Right hindlimb (tissue), 1 donor: ENCODE measurements around the gene TRAF3.

Experiments used
- DNase-seq: peaks from one replicate; pipeline ENCODE4 v3.0.0-alpha.2; 2018

TRAF3 gene, protein sequence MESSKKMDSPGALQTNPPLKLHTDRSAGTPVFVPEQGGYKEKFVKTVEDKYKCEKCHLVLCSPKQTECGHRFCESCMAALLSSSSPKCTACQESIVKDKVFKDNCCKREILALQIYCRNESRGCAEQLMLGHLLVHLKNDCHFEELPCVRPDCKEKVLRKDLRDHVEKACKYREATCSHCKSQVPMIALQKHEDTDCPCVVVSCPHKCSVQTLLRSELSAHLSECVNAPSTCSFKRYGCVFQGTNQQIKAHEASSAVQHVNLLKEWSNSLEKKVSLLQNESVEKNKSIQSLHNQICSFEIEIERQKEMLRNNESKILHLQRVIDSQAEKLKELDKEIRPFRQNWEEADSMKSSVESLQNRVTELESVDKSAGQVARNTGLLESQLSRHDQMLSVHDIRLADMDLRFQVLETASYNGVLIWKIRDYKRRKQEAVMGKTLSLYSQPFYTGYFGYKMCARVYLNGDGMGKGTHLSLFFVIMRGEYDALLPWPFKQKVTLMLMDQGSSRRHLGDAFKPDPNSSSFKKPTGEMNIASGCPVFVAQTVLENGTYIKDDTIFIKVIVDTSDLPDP

DNA sequence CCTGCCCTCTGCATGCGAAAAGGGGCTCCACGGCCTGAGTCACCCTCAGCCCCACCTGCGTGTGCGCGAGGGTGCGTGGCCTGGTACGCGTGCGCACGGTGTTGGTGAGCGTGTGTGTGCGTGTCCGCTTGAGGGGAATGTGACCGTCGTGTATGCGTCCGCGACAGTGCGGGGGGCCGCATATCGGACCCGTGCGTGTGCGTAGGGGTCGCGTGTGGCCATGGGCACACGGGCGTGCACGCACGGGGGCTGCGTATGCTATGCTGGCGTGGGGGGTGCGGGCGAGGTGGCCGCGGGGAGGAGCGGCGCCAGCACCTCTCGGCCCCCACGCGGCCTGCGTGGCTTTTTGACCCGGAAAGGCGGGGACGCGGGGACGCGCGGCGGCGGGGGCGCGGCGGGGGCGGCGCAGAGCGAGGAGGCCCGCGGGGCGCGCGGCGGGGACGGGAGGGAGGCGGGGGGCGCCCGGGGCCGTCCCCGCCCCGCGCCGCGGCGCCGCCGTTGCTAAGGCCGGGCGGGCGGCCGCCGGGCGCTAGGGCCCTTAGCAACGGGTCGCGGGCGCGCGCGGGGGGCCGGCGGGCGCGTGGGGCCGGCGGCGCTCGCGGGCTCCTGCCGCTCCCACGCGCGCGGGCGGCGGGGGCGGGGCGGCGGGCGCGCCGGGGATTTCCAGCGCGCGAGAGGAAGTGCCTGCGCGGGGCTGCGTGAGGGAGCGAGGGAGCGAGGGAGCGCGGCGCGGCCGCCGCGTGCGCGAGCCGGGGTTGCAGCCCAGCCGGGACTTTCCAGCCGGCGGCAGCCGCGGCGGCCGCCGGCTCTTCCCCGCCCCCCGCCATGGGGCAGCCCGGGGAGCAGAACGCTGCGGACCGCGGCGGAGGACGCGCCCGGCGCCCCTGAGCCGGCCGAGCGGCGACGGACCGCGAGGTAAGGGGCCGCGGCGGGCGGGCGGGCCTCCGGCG, at the start of gene TRAF3:
TSS of gene TRAF3 (plus strand) at position 689 of the 950 bp plus-strand sequence. CDS start 92,753 bp downstream, outside the sequence.
- DNase-seq = peak; percentile 80

DNA sequence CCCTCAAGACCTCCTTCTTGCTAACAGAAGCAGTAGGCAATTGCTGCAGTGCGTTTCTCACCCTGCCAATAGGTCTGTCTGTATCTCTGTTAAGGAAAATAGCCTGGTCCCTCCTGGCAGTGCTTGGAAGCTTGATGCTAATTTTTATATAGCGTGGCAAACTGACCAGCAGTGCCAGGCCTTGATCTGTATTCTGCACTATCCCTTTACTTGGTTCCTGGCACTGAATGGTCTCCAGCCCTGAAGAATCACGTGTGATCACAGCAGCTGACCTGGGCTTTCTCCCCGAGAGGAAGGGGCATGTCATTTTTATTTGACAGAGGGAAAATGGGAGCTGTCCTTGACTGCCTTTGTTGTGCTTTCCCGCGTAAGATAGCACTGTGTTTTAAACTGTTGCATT, 48.7 kb upstream of the TRAF3 start:
- no peak for DNase-seq

DNA sequence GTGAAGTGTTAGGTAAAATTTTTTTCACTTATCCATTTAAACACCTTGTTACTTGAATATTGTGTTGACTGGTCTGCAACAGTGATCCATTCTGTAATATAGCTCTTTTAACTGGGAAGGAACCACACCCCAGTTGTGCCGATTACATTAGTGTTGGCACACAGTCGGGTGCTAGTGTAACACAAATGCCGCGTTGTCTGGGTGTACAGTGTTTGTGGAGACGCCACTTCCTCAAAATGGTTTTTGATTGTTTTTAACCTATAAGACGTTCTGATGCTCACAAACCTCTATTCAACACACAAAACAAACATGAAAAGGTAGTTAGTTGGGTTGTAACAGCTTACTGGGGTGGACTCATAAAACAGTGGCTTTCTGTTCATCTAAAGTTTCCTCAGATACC, 48.0 kb upstream of the TRAF3 start:
- no peak for DNase-seq

DNA sequence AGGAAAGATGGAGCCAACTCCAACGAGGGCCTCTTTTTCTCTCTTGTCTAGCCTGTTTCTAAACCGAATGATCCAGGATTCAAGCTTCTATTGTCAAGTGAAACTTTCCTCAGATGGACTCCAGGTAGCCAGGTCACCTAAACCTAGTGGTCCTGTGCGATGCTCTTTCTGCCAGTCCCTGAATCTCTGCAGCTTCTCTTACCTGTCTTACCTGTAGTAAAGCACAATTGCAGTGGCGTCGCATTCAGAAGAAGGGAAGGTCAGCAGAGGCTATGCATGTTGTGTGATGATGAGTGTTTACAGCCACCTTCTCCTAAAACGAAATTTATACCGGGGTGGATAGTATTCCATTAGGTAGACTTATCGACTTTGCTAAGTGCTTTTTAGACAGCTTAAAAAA, 47.4 kb upstream of the TRAF3 start:
- DNase-seq = no peak

DNA sequence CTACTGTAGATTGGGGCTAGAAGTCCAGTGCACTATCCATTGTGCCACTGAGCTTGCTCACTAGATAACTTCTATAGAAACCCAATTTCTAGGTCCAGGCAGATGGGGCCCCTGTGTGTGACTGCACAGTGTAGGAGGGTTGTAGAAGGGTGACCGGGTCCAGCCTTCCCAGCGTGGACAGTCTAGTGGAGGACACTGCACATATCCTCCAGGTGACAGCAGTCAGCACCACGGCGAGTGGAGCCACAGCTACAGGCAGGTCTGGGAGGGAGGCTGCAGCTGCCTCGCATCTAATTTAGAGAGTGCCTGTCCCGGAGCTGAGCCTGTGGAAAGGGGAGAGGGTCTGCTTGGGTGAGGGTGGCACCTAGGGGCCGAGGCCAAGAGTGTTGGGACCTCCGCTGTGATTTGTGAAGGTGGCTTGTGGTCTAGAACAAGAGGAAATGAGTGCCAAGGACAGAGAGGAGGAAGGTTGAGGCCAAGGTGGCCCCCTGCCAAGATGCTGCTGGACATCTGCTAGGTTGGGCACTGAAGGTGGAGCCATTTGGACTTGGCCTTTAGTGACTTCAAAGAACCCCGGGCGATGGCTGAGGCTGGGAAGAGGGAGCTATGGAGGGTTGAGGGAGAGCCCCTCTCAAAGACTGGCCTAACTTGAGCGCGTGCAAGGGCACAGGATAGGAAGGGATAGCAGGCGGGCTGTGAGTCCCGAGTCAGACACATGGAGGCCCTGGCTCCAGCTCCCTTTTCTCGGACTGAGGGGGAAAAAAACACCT, 46.0 kb upstream of the TRAF3 start:
- DNase-seq = no peak

- peak; percentile 42 for DNase-seq
These were observed 45.1 kb upstream of the TRAF3 start for GRCh38 chr14:102731871-102732800.

- no peak for DNase-seq
These were observed 44.3 kb upstream of the TRAF3 start for GRCh38 chr14:102732924-102733323.

GRCh38 chr14:102733326-102733725, 43.9 kb upstream of the TRAF3 start:
- no peak for DNase-seq

DNA sequence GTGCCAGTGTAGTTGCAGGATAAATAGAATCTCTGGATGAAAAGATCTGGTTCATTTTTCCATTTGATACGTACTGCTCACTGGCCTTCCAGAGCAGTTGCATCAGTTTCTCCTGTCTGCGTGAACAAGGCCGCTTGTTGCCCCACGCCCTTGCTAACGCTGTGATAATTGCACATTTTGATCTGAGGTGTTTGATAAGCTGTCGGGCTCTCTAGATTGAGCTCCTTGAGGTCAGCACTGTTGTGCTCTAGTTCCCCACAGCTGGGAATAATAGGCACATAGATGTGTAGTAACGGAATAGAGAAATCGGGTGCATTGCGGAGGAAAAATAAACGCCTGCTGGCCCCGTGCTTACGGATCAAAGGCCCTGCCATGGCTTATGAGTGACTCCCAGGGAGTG, 42.8 kb upstream of the TRAF3 start:
- DNase-seq = no peak

DNA sequence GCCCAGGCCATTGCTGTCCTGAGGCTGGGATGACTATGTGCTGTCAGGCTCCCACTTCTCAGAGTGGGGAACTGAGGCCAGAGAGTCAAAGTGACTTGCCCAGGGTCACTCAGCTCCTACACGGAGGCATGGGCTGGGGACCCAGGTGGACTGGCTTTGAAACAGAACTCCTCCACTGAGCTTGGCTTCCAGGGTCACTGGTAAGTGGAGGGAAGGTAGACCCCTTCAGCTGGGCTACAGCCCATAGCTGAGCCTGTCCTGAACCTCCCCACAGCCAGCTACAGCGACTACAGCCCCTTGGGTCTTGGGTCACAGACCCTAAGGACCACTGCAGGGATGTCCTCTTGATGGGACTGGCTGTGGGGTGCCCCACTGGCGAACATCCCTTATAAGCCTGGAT, 40.3 kb upstream of the TRAF3 start:
- no peak for DNase-seq

- DNase-seq = no peak
These were observed 39.6 kb upstream of the TRAF3 start for GRCh38 chr14:102737402-102738372.

DNA sequence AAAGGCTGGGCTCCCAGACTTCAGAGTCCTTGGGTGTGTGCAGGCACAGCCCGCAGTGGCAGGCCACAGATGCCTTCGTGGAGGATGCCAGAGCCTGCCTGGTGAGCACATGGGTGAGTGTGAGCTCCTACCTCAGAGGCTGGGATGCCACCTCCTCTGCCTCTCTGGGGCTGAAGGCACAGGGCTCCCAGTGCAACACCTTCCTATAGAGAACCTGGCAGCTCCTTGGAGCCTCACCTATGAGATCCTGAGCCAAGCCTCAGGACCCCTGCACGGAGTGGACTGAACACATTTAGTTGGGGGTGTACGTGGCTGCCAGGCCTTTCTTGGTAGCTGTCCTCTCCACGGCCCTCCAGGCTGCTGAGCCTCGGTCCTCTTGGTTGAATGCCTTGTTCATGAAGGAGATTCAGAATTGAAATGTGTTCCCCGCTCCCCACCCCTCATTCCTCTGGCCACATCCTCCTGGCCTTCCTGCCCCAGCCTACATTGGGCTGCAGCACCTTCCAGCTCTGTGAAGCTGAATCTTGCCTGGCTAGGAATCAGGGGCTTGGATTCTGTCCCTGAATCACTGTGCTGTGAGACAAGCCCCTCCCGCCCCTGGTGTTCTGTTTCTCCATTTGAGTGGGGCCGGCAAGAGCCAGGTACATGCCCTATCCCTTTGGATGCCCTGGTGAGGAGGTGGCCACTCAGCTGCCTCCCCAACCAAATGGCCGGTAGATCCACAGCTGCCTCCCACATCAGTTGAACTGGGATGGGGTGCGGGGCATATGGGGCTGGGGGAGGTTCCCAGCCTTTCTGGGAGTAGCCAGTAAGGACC, 38.7 kb upstream of the TRAF3 start:
- no peak for DNase-seq

DNA sequence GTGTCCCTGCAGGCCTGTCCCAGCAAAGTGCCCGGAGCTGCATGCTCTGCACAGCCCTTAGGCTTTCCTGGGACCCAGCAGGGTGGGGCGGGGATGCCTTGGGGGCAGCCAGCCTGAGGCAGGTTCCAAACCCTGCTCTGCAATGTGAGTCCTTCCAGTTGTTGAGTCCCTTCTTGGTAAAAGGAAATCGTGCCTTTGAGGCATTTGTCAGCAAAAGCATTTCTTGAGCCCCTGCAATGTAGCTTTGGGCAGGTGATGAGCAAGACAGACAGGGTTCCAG, 38.1 kb upstream of the TRAF3 start:
- no peak for DNase-seq

- no peak for DNase-seq
These were observed 30.4 kb upstream of the TRAF3 start for GRCh38 chr14:102746634-102747438.

- DNase-seq = no peak
These were observed 28.4 kb upstream of the TRAF3 start for GRCh38 chr14:102748806-102749205.

DNA sequence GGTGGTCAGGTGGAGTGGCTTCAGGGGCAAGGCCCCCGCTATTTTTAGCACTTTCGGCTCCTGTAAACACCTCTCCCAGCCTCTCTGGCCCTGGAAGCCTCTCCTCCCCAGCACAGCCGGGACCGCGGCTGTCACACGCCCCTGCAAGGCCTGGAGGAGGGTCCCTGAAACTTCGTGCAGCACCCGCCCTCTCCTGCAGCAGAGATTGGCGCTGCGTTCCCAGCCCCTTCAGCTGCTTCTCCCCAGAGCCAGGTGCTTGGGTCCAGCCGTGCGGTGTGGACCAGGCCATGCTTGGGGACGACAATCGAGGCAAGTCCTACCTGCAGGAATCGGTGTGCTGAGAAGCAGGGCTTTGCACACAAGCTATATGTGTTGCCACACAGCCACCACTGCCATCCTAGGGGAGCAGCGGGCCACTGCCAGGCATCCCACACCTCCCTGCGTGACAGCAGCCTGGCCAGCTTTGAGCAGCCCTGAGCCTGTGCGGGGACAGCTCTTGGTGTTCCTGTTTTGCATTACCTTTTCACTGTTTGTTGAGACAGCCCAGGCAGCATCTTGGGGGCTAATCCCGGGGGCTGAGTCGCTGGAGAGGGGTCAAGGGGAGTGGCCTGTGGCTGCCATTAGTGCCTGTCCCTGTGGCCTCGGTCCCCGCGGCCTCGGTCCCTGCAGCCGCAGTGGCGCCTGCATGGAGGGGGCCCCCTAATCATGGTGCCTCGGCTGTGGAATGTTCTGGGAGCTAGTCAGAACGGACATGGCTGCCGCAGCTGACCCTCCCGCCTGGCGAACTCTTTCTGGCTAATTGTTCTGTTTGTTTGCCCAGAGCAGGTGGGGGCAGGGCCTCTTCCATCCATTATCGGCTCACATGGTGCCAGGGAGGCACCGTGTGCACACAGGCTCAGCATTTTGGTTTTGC, 27.6 kb upstream of the TRAF3 start:
- DNase-seq = peak; percentile 30

DNA sequence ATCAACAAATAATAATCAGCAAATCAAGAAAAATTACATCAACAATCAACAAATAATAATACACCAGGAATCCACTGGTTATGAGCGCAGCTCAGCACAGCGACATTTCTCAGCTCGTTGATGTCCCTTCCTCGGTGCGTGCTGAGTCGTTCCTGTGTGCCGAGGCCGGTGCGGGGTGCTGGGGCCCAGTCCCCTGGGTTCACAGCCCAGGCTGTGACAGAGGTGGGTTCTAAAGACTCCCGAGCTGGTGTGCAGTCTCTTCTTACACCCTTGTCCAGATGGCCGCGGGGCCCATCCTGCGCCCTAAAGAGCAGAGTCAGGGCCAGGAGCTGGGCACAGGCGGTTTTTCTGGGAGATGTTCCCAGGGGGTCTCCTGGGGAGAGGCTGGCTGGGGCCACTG, 26.9 kb upstream of the TRAF3 start:
- DNase-seq = no peak

GRCh38 chr14:102751088-102751487, 26.2 kb upstream of the TRAF3 start:
- no peak for DNase-seq
